Liver (tissue), 9 donors: ENCODE results near the gene BNC2. TPM values are rescaled to one million over a fixed set of nuclear protein-coding genes. Genes with fewer than 3 reads are reported as not detected.

Source experiments
- DNase-seq: peaks from one replicate; pipeline ENCODE4 v3.0.0-alpha.2; 2017; ENCODE audit warnings: low spot score
- H3K27ac ChIP-seq, 2 donors: one replicate each; pipeline ENCODE4 v1.7.0; 2013; ENCODE audit warnings: inconsistent platforms in 2 of 2, low read length in 2 of 2, control low read depth in 1 of 2, low read depth in 1 of 2, mild to moderate bottlenecking in 1 of 2
- H3K27me3 ChIP-seq, 4 donors: one replicate each; pipeline versions ENCODE4 v1.6.1 to v1.7.0; 2013; ENCODE audit warnings: low read length in 3 of 4, inconsistent platforms in 1 of 4, mild to moderate bottlenecking in 1 of 4, moderate library complexity in 1 of 4; ENCODE audit not compliant: control insufficient read depth in 4 of 4, insufficient read depth in 4 of 4
- H3K36me3 ChIP-seq, 4 donors: one replicate each; pipeline versions ENCODE4 v1.6.1 to v1.7.0; 2013; ENCODE audit warnings: low read length in 3 of 4, mild to moderate bottlenecking in 3 of 4, low read depth in 1 of 4, moderate library complexity in 1 of 4; ENCODE audit not compliant: control insufficient read depth in 4 of 4, insufficient read depth in 3 of 4
- H3K4me1 ChIP-seq, 4 donors: one replicate each; pipeline versions ENCODE4 v1.6.1 to v1.7.0; 2013; ENCODE audit warnings: low read length in 3 of 4, mild to moderate bottlenecking in 3 of 4, moderate library complexity in 1 of 4; ENCODE audit not compliant: control insufficient read depth in 4 of 4, insufficient read depth in 4 of 4
- H3K4me3 ChIP-seq, 3 donors: one replicate each; pipeline versions ENCODE4 v1.6.1 to v1.7.0; 2013; ENCODE audit warnings: low read length in 3 of 3, control low read depth in 1 of 3, low read depth in 1 of 3, mild to moderate bottlenecking in 1 of 3
- H3K9ac ChIP-seq, 2 donors: one replicate each; pipeline ENCODE4 v1.7.0; 2013; ENCODE audit warnings: low read length in 2 of 2, mild to moderate bottlenecking in 2 of 2, moderate library complexity in 2 of 2, control low read depth in 1 of 2, low read depth in 1 of 2
- H3K9me3 ChIP-seq, 4 donors: one replicate each; pipeline versions ENCODE4 v1.6.1 to v1.7.0; 2013; ENCODE audit warnings: low read length in 3 of 4; ENCODE audit not compliant: control insufficient read depth in 4 of 4
- EGR1 ChIP-seq, 2 donors: IDR thresholded peaks; 2 replicates each; pipeline ENCODE4 v1.6.1; 2016 to 2018; ENCODE audit warnings: antibody characterized with exemption in 2 of 2, low read depth in 2 of 2
- FOXA1 ChIP-seq: IDR thresholded peaks from 2 replicates; pipeline ENCODE4 v1.6.1; 2016; ENCODE audit warnings: antibody characterized with exemption
- FOXA2 ChIP-seq: IDR thresholded peaks from 2 replicates; pipeline ENCODE4 v1.6.1; 2016; ENCODE audit warnings: antibody characterized with exemption
- HNF4A ChIP-seq, 2 donors: conservative IDR thresholded peaks; 2 replicates each; pipeline ENCODE4 v1.6.1; 2016; ENCODE audit warnings: antibody characterized with exemption in 2 of 2, mild to moderate bottlenecking in 2 of 2
- HNF4G ChIP-seq: IDR thresholded peaks from 2 replicates; pipeline ENCODE4 v1.6.1; 2016; ENCODE audit warnings: antibody characterized with exemption
- NR2F2 ChIP-seq: IDR thresholded peaks from 2 replicates; pipeline ENCODE4 v1.6.1; 2016; ENCODE audit warnings: antibody characterized with exemption
- RAD21 ChIP-seq, 2 donors: IDR thresholded peaks; 2 replicates each; pipeline ENCODE4 v1.6.1; 2016; ENCODE audit warnings: antibody characterized with exemption in 2 of 2, mild to moderate bottlenecking in 2 of 2
- RXRA ChIP-seq, 2 donors: IDR thresholded peaks; 2 replicates each; pipeline ENCODE4 v1.6.1; 2017 to 2018; ENCODE audit warnings: antibody characterized with exemption in 2 of 2, mild to moderate bottlenecking in 1 of 2
- SP1 ChIP-seq: IDR thresholded peaks from 2 replicates; pipeline ENCODE4 v1.6.1; 2018; ENCODE audit warnings: antibody characterized with exemption, mild to moderate bottlenecking
- YY1 ChIP-seq: IDR thresholded peaks from 2 replicates; pipeline ENCODE4 v1.6.1; 2016; ENCODE audit warnings: antibody characterized with exemption, mild to moderate bottlenecking
- ZBTB33 ChIP-seq: IDR thresholded peaks from 2 replicates; pipeline ENCODE4 v1.6.1; 2016; ENCODE audit warnings: antibody characterized with exemption
- WGBS: extraction: QIAGEN DNeasy Blood & Tissue Kit; methylation state at CpG from one replicate; pipeline ENCODE4 v1.1.7; 2013; 5-methylcytosine and 5-hydroxymethylcytosine counted together
- polyA plus RNA-seq, 2 donors: library from polyadenylated mRNA; stranded (reverse) in 1 of 2; unstranded in 1 of 2; fragments of 200-250 nt in 1 of 2; fragments of >200 nt in 1 of 2; fragmentation: Nextera tagmentation in 1 of 2; extraction: Ambion mirVana in 1 of 2; gene quantifications; one replicate each; pipeline versions ENCODE4 v1.2.1 to v1.2.3, GENCODE V29; 2013 to 2015
- total RNA-seq, 2 donors: library from RNA; depleted of rRNA; stranded (reverse); fragments of >200 nt; gene quantifications; one replicate each; pipeline ENCODE4 v1.2.3, GENCODE V29; 2014
- TF ChIP-seq, protein P1 (sequence below): IDR thresholded peaks from 2 replicates; pipeline ENCODE4 v1.6.1; 2016; ENCODE audit warnings: antibody characterized with exemption
- TF ChIP-seq, protein P2 (sequence below): IDR thresholded peaks from 2 replicates; pipeline ENCODE4 v1.6.1; 2016; ENCODE audit warnings: antibody characterized with exemption
- TF ChIP-seq, protein P3 (sequence below): fragments of 150-350 bp; IDR thresholded peaks from 2 replicates; pipeline ENCODE4 v1.5.1; 2017; ENCODE audit warnings: improper control_type of control experiment, low read depth, low read length; ENCODE audit not compliant: missing input control
- donor health status: healthy.
- donor health status: healthy.
- donor health status: healthy.
- donor health status: healthy.
- donor health status: healthy.

BNC2 gene
- total and polyA plus RNA-seq, 4 donors = 0.07 to 0.67 (median 0.08) TPM

DNA sequence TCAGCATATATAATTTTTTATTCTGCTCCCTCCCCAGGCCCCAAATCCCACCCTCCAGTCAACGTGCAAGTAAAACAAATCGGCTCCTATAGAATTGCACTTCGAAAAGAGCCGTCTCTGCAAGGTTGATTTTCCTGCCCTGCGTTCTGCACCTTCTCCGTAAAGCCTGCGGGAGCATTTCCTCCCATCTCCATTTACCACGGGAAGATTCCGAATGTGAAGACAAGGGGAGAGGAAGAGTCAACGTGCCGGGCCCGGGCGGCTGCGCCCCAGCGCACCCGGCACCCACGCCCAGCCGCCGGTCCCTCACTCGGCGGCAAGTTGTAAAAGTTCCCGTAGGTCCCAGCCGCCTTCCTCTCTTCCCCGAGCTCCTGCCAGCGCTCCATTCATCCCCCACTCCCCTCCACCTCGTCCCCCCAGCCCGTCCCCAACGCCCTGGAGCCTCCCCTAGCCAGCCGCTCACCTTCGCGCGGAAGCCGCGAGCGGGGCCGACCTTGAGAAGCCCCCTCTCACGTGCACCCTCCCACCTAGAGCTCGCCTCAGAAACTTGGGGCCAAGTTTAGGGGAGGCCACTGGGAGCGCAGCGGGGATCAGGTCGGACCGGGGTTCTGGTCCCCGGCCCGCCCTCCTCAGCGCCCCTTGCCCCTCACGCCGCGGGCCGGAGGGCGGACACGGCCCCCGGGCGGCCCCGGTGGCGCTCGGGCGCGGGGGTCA lies 431 bp downstream of the BNC2 start:
- DNase-seq = no peak

DNA sequence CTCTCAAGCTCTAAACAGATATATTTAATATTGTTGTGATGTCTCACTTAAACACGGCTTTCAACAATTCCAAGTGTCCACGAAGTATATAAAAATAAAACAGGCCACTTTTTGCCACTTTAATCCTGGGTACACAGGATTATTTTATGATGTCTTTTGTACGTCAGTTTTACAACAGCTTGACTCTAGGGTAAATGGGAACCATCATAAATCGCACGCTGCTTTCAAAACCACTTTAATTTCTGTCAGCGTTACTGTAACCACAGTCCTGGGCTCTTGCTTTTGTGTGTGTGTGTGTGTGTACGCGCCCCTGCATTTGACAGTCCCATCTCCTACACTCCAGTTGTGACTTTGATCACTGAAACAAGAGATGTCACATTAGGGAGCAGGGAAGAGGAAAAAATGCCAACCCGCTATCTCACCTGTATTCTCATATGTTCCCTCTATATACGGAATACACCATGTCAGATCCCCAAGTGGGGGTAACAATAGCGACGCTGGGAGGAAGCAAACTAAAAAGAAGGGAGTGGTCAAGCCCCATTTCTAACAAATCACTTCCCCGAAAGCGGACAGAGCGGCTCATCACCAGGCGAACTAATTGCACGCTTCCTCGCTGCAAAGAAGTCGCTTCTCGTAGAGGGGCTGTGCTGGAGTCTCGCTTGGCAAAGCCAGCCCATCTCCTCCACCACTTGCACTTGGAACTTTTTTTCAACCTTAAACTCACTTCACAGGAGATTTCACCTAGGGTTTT lies 1.2 kb downstream of the BNC2 start:
- Histone ChIP-seq H3K9me3 (no peaks in the 10 kb centered on the region), H3K36me3 (no peaks in the 10 kb centered on the region), H3K4me1 (peaks cover 5 to 14% (median 7%) of the 10 kb centered on the region in 4 donors), H3K4me3 (no peak overlapping the region), H3K9ac (no peak overlapping the region), H3K27ac (no peak overlapping the region), H3K27me3 (peaks cover 0 to 14% (median 2%) of the 10 kb centered on the region in 4 donors)
- TF ChIP-seq HNF4G (no peak), FOXA2 (no peak), ZBTB33 (no peak)
- TF ChIP-seq, protein P1, sequence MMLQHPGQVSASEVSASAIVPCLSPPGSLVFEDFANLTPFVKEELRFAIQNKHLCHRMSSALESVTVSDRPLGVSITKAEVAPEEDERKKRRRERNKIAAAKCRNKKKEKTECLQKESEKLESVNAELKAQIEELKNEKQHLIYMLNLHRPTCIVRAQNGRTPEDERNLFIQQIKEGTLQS = no peak
- TF ChIP-seq, protein P2, sequence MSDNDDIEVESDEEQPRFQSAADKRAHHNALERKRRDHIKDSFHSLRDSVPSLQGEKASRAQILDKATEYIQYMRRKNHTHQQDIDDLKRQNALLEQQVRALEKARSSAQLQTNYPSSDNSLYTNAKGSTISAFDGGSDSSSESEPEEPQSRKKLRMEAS = no peak
- WGBS = 23% methylated on average over 21 of the region's 21 CpGs
- DNase-seq = no peak

More for the DNA sequence above, 431 bp downstream of the BNC2 start:
- WGBS = 3% methylated on average over 58 of the region's 58 CpGs
- Histone ChIP-seq H3K4me1 (peaks cover 5 to 14% (median 7%) of the 10 kb centered on the region in 4 donors), H3K9me3 (no peaks in the 10 kb centered on the region), H3K27me3 (peaks cover 0 to 14% (median 2%) of the 10 kb centered on the region in 4 donors), H3K36me3 (no peaks in the 10 kb centered on the region), H3K9ac (no peak overlapping the region), H3K27ac (no peak overlapping the region), H3K4me3 (peak overlapping the region in 2 of 3 donors; percentile 22 to 53)
- no peak for TF ChIP-seq FOXA1
- no peak for TF ChIP-seq NR2F2
- TF ChIP-seq, protein P3, sequence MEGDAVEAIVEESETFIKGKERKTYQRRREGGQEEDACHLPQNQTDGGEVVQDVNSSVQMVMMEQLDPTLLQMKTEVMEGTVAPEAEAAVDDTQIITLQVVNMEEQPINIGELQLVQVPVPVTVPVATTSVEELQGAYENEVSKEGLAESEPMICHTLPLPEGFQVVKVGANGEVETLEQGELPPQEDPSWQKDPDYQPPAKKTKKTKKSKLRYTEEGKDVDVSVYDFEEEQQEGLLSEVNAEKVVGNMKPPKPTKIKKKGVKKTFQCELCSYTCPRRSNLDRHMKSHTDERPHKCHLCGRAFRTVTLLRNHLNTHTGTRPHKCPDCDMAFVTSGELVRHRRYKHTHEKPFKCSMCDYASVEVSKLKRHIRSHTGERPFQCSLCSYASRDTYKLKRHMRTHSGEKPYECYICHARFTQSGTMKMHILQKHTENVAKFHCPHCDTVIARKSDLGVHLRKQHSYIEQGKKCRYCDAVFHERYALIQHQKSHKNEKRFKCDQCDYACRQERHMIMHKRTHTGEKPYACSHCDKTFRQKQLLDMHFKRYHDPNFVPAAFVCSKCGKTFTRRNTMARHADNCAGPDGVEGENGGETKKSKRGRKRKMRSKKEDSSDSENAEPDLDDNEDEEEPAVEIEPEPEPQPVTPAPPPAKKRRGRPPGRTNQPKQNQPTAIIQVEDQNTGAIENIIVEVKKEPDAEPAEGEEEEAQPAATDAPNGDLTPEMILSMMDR = no peak
- TF ChIP-seq YY1 = no peak
- TF ChIP-seq, protein P2 = no peak
- TF ChIP-seq, protein P1 = no peak
- TF ChIP-seq RAD21 (IDR thresholded peaks at IDR 0.05) = no peak
- no peak for TF ChIP-seq HNF4G
- no peak for TF ChIP-seq RXRA (IDR thresholded peaks at IDR 0.05)
- TF ChIP-seq HNF4A (conservative IDR thresholded peaks at IDR 0.05) = no peak
- TF ChIP-seq ZBTB33 = no peak
- TF ChIP-seq EGR1 (IDR thresholded peaks at IDR 0.05; ENCODE audit: low read depth in 2 of 2) = no peak
- TF ChIP-seq SP1 = no peak
